ENCODE results near the gene SMIM23. TPM values are rescaled to one million over a fixed set of nuclear protein-coding genes. Genes with fewer than 3 reads are reported as not detected.

SMIM23 gene
- not detected in 2 replicates for total RNA-seq

DNA sequence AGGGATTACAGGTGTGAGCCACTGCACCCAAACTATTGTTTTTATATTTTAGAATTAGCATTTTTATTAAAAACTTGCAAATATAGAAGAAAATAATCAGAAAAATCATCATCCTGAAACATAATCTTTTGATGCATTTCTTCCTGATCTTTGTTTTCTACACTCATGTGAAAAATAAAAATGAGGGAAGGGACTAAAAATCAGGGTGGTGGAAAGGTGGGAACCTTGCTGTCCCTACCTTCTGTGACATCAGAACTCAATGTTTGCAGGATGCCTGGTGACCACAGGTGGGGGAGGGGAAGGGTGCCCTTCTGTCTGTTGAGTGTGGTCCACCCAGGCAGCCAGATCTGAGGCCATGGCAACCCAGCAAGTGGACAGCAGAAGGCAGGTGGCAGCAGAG is at the start of gene SMIM23:
Gene SMIM23 (plus strand): TSS at position 301 of the 400 bp plus-strand sequence. CDS start 55 bp downstream, at position 356.

Other genes starting within 250 kb of the SMIM23 start
- gene FBXW11, start 220.8 kb downstream of the SMIM23 start, total RNA-seq: 33.2 and 36.4 TPM in 2 replicates